Measurements from ENCODE around the gene ZFAND3.

ZFAND3 gene

DNA sequence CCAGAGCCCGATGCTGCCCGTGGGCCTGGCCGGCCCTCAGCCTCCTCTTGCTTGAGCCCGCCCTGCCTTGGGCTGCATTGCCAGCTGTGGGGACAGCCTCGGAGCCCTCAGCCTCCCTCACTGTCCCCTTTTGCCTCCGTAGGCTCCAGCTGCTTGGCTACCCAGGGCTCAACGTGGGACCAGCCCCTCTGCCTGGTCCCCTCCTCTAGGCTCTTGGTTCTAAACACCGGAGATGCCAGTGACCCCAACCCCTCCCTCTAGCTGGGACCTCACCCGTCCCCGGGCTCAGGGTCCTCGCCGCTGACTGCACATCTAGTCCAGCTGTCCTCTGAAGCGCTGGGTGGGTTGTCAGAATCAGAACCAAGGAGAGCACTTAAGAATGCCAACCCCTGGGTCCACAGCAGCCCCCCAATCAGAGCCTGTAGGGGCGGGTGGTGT is 345.2 kb downstream of the ZFAND3 start:
- TF ChIP-seq GATA2 (IDR thresholded peaks at IDR 0.05; ENCODE audit: low read depth, low read length), result no peak
- TF ChIP-seq GATA3 (IDR thresholded peaks at IDR 0.05; ENCODE audit: low read depth, low read length), result no peak

DNA sequence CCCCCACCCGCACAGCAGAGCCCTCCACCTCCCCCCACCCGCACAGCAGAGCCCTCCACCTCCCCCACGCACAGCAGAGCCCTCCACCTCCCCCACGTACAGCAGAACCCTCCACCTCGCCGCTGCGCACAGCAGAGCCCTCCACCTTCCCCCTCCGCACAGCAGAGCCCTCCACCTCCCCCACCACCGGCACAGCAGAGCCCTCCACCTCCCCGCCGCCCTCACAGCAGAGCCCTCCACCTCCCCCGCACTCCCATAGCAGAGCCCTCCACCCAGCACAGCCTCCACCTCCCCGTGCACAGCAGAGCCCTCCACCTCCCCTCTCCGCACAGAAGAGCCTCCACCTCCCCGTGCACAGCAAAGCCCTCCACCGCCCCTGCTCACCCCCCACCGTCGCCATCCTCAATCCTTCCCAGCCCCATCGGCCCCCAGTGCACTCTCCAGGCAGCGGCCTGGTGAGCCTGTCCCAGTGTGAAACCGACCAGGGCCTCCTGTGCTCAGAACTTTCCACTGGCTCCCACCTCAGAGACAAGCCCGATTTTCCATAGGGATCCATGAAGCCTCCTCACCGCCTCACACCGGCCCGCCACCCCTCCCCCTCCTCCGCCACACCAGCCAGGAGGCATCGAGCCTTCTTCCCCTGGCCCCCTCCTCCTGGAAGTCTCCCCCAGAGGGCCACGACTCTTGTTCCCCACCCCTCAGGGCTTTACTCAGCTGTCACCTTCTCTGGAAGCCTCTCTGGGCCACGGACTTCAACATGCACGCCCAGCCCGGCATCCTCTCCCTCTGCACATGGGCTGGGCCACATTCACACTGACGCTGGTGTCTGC is 347.1 kb downstream of the ZFAND3 start:
- TF ChIP-seq GATA2 (IDR thresholded peaks at IDR 0.05; ENCODE audit: low read depth, low read length), result no peak
- no peak for TF ChIP-seq GATA3 (IDR thresholded peaks at IDR 0.05; ENCODE audit: low read depth, low read length)

DNA sequence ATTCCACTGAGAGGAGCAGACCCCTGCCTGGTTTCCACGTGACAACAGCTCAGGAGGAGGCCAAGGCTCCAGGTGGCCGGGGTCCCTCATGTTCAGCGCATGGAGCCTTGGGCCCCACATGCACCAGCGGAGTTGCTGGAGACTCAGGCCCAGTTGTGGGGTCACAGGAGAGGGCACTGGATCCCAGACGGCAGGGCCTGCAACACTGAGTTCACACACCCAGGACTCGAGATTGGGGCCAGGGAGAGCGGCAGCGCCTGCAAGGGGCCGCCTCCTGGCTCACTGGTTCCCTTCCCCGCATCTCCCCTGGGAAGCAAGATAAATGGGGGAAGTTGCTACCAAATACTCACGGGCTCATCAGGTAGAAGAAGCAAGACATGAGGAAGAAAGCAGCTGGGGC is 348.1 kb downstream of the ZFAND3 start:
- no peak for TF ChIP-seq GATA3 (IDR thresholded peaks at IDR 0.05; ENCODE audit: low read depth, low read length)

DNA sequence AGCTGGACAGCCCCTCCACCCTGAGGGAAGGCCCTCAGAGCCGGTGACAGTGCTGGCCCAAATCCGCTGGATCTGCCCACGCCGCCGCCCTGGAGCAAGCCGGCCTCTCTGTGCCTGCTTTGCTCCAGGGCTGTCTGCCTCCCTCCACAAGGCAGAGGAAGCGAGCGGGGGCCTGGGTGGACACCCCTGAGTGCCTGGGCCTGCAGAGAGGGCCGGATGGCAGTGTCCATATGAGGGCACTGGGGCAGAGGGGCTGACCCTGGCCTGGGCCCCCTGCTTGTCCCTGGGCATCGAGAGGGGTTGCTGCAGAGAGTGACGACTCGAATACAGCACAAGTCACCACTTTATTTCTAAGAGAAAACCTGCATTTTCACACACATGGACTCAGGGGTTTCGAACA is 348.6 kb downstream of the ZFAND3 start:
- no peak for TF ChIP-seq GATA3 (IDR thresholded peaks at IDR 0.05; ENCODE audit: low read depth, low read length)
- no peak for TF ChIP-seq GATA2 (IDR thresholded peaks at IDR 0.05; ENCODE audit: low read depth, low read length)

DNA sequence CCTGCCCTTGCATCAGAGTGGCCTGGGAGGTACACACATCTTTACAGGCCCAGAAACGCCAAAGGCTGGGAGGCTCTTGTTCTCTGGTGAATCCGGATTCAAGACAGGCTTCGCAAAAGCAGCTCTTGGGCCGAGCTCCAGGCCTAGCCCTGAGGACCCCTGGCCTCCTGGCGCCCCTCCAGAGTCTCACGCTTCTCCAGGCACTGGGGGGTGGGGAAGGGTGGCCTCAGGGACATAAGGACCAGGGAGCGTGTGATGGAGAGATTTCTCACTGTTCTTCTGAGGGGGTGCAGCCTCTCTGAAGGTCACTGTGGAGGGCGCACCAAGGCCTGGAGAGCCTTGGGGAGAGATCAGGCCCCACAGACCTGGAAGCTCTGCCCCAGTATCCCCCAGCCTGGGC is 349.2 kb downstream of the ZFAND3 start:
- no peak for TF ChIP-seq GATA2 (IDR thresholded peaks at IDR 0.05; ENCODE audit: low read depth, low read length)
- no peak for TF ChIP-seq GATA3 (IDR thresholded peaks at IDR 0.05; ENCODE audit: low read depth, low read length)

DNA sequence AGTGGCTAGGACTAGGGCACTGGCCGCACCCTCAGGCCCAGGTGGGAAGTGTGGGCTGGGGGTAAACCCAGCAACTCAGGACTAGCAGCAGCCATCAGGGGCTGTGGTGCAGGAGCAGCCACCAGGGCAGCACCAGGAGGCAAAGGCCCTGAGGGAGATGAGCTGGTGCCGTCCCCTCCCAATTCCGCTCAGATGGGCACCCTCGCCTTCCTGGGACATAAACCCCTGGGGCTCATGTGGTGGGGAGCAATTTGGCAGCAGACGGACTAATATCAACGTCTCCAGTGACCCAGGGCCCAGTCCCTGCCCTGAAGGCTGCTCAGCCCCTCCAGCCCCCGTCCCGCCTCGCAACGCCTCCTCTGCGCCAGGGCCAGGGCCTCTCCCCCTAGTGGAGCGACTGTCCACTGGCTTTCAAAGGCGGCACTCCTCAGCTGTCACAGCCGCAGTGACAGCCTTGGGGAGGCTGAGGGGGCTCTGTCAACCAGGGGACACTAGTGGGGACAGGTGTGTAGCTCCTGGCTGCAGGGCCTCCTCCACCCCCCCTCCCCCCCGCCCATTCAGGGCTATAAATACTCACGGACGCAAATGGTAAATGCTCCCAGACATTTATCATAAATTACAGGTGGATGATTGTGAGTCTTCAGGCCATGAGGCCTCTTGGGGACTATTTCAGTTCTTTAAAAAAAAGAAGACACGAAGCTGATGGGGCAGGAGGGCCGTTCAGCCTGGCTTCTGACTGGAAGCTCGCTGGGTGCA is 349.9 kb downstream of the ZFAND3 start:
- TF ChIP-seq GATA2 (IDR thresholded peaks at IDR 0.05; ENCODE audit: low read depth, low read length) (no peak), GATA3 (IDR thresholded peaks at IDR 0.05; ENCODE audit: low read depth, low read length) (no peak)

DNA sequence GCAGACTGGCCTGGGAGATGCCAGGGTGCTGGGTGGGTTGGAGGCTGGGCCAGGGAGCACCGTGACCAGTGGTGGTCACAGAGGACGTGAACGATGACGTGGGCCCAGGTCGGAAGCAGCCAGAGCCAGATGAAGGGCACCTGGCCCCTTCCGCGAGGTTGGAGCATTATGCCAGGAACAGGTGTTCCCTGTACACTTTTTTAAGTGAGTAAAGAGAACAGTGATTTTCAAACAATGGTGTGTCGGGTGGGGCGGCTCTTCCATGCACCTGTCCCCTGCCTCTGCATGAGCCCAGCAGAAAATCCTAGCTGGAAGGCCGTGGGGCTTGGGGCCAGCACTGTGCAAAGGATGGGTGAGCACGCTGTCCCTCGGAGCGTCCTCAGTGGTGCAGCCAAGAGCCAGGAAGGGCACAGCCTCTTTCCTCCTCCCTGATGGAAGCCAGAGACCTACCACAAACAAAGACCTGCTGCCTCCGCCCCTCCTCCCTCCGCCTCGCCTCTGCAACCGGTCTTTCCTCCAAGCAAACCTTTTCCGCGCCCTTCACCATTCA is 350.5 kb downstream of the ZFAND3 start:
- TF ChIP-seq GATA3 (IDR thresholded peaks at IDR 0.05; ENCODE audit: low read depth, low read length), result no peak
- no peak for TF ChIP-seq GATA2 (IDR thresholded peaks at IDR 0.05; ENCODE audit: low read depth, low read length)

DNA sequence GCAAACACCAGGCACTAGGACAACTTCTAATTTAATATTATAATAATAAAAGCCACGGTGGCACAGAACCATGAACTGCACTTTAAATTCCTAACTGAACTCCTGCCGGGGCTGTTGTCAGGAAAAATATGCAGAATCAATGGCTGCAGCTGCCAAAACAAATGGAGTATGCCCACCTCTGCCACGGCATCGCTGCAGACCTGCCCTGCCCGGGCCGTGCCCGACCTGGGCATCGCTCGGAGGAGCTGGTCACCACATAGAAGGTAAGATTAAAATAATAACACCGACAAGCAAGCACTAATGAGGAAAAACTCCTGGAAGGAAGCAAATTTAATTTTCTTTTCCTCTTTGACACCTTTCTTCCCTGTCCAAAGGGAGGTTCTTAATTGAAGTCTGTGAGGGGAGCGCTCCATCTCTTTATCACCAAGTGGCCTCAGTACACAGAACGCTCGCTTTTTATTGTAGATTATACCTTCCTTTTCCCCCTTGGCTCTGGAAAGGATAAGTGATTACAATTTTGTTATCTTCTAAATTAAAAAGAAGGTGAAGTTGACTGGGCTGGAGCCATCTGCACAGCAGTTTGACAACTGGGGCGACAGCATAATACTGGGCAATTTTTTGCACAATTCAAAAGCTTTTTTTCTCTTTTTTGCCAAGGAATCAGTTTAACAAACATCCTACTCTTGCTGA is 351.3 kb downstream of the ZFAND3 start:
- TF ChIP-seq GATA2 (IDR thresholded peaks at IDR 0.05; ENCODE audit: low read depth, low read length) (no peak), GATA3 (IDR thresholded peaks at IDR 0.05; ENCODE audit: low read depth, low read length) (no peak)

DNA sequence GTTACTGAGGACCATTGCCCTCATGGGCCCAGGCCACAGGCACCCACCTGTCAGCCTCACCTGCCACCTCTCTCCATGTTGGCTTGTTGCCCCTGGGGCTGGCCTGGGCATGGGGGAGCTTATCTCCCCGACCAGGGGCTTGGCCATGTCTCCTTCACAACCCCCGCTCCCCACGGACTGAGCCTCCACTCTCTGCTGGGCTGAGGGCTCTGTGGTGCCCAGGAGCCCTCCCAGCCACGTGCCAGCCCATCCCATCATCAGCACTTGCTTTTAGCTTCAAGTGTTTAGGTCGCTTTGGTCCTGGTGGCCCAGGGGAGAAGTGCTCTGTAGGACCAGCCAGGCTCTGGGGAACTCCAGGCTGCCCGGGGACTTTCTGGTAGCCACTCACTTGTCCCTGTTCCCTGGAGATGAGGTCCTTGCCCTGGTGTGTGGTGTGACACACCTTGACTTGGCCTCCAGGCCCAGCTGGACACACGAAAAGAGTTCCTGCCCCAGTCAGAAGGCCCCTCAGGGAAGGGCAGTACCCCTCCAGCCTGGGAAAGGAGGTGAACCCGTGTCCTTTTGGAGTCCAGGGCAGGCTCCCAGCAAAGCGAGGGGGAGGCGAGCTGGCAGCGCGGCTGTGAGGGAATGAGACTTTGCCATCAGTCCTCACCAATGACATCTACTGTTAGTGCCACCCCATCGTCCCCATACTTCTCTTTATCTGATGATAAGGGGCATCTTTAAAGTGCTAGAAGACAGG is 352.6 kb downstream of the ZFAND3 start:
- TF ChIP-seq GATA2 (IDR thresholded peaks at IDR 0.05; ENCODE audit: low read depth, low read length), result no peak

DNA sequence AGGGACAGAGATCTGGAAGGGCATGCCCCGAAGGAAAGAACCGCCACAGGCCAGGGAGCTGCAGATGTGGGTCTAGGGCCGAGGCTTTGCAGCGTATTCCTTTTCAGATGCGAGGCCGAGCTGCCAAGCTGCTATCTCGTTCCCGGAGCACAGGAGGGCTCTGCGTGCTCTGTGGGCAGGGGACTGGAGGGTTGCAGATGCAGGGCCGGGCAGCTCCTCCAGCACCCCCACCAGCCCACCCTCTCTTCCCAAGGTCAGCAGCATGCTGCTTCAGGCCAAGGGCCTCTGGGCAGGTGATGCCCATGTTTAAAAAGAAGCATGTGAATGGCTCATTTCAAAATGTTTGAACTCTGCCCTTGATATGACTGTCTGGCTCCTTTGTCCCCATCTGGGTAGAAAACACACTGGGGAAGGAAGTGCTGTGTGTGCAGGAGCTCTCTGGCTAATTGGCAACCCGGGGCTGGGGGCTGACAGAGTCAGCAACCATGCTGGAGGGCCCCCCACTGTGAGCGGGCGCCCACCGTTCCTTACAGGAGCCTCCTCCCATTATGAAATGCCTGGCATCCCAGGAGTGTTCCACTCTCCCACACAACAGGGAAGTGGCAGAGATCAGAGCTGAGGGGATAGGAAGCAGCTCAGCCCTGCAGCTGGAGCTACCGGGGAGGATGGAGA is 353.3 kb downstream of the ZFAND3 start:
- TF ChIP-seq GATA2 (IDR thresholded peaks at IDR 0.05; ENCODE audit: low read depth, low read length) (no peak), GATA3 (IDR thresholded peaks at IDR 0.05; ENCODE audit: low read depth, low read length) (no peak)

DNA sequence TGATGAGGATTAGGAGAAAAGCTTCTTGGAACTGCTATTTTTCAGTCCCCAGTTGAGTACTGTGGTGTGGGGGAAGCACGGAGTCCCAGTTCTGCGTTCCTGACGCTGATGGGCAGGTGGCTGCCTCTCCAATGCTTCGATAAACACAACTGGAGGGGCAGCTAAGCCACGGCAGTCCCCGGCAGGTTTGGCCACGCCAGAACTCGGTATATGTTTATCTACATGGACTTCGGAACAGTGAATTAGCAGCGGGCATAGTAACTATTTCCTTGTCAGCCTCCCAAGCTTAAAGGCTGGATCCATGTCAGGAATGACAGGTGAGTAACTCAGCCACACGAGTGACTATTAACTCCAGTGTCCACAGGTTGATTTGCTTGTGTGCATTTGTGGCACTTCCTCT is 354.4 kb downstream of the ZFAND3 start:
- TF ChIP-seq GATA2 (IDR thresholded peaks at IDR 0.05; ENCODE audit: low read depth, low read length) (no peak), GATA3 (IDR thresholded peaks at IDR 0.05; ENCODE audit: low read depth, low read length) (no peak)

DNA sequence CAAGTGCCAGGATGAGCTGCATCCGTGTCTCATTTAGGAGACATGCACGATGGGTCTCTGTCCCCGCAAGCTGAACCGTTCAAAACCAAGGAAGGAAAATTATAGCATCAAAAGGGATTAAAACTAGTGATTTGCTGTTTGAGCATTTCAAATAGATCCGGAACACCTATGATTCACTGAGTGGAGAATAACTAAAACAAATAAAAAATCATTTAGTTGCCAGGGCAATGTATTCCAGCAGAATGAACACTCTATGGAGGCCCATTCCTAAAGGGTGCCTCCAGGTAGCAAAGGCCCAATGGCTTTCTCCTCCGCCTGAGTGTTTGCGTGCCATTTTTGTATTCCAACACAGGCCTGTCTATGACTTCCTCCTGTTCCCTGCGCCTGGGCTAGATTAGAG is 354.8 kb downstream of the ZFAND3 start:
- TF ChIP-seq GATA2 (IDR thresholded peaks at IDR 0.05; ENCODE audit: low read depth, low read length), result no peak
- no peak for TF ChIP-seq GATA3 (IDR thresholded peaks at IDR 0.05; ENCODE audit: low read depth, low read length)

DNA sequence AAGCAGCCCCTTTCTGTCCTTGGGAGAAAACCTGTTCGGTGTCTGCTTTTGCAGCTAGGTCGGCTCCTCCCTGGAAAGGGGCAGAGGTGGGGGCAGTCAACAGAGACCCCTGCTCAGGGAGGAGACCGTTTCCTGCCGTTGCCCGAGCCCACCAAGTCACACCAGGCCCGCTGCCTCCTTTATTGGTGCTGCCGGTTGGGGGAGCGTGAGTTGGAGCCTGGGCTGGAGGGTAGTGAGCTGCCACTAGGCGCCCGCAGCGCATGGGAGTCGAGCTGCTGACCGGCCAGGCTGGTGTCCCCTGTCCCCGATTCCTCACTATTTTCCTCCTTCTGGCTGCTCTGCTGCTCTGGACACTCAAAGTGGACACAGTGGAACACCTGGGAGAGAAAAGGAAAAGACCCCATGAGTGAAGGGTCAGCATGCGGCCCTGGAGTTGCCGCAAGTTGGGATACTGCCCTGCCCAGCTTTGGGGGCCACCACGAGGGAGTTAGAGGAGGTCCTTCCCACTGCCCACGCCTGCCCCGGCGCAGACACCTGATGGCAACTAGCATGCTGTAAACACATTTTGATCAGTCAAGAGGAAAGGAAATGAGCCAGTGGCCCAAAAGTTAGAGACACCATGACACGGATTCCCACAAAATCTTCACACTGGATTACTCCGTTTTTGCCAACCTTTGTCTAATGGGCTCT is 355.4 kb downstream of the ZFAND3 start:
- no peak for TF ChIP-seq GATA2 (IDR thresholded peaks at IDR 0.05; ENCODE audit: low read depth, low read length)
- TF ChIP-seq GATA3 (IDR thresholded peaks at IDR 0.05; ENCODE audit: low read depth, low read length), result no peak
